Loucy (cell line): ENCODE results near the gene DCAF11.

Source experiments
- CTCF ChIP-seq: fragments of 200-600 bp; sonication (generic); conservative IDR thresholded peaks from 2 replicates; pipeline ENCODE4 v1.5.1; 2014; ENCODE audit warnings: mild to moderate bottlenecking, antibody characterized with exemption, low read length
- EZH2phosphoT487 ChIP-seq: fragments of 200-600 bp; IDR thresholded peaks from 2 replicates; pipeline ENCODE4 v1.6.1; 2018; ENCODE audit warnings: antibody characterized with exemption, mild to moderate bottlenecking, moderate library complexity, borderline replicate concordance

- TF ChIP-seq CTCF: no peak
- TF ChIP-seq EZH2phosphoT487: no peak
Observed at GRCh38 chr14:24110523-24110922, 4.1 kb upstream of the DCAF11 start.
